Choroid plexus epithelial cell (primary cell): ENCODE results near the gene ALDH3B1.

Source experiments
- DNase-seq: peaks from one replicate; pipeline ENCODE4 v3.0.0-alpha.2; 2010; ENCODE audit warnings: low read depth
- H3K4me3 ChIP-seq: 2 replicates; pipeline ENCODE4 v1.5.1; 2011; ENCODE audit warnings: low read depth, mild to moderate bottlenecking, control low read depth, low read length, moderate library complexity
- CTCF ChIP-seq: conservative IDR thresholded peaks from 2 replicates; pipeline ENCODE4 v1.5.1; 2011; ENCODE audit warnings: low read depth, mild to moderate bottlenecking, control low read depth, inconsistent platforms, low read length, moderate library complexity

The ALDH3B1 gene

GRCh38 chr11:68039526-68040086 is 29.5 kb downstream of the ALDH3B1 start:
- no peak for TF ChIP-seq CTCF
- H3K4me3 ChIP-seq, result peak overlapping the region; percentile 74
- DNase-seq, result no peak

GRCh38 chr11:68040101-68040956 is 30.2 kb downstream of the ALDH3B1 start:
- TF ChIP-seq CTCF, result no peak
- H3K4me3 ChIP-seq, result peak overlapping the region; percentile 74
- DNase-seq, result peak; percentile 73

GRCh38 chr11:68040957-68041591 is 30.9 kb downstream of the ALDH3B1 start:
- H3K4me3 ChIP-seq, result peak overlapping the region; percentile 74
- TF ChIP-seq CTCF, result no peak
- no peak for DNase-seq

GRCh38 chr11:68041617-68042218 is 31.6 kb downstream of the ALDH3B1 start:
- H3K4me3 ChIP-seq, result no peak overlapping the region
- TF ChIP-seq CTCF, result no peak
- DNase-seq, result no peak

- no peak for TF ChIP-seq CTCF
- DNase-seq, result no peak
- no peak overlapping the region for H3K4me3 ChIP-seq
Measured at GRCh38 chr11:68042219-68043028, 32.3 kb downstream of the ALDH3B1 start.

- no peak for TF ChIP-seq CTCF
- DNase-seq, result no peak
- no peak overlapping the region for H3K4me3 ChIP-seq
Measured at GRCh38 chr11:68043029-68043348, 32.9 kb downstream of the ALDH3B1 start.
